PFSK-1 (cell line): ENCODE measurements around the gene NDUFC2.

Experiments used
- FOXP2 ChIP-seq: optimal IDR thresholded peaks from 2 replicates; pipeline ENCODE3; 2011; ENCODE audit warnings: borderline replicate concordance, control low read depth, inconsistent platforms; ENCODE audit not compliant: insufficient read depth; ENCODE audit errors: extremely low read length, extremely low read depth
- POLR2AphosphoS5 ChIP-seq: IDR thresholded peaks from 2 replicates; pipeline ENCODE4 v1.6.1; 2012; ENCODE audit warnings: low read depth, mild to moderate bottlenecking, control low read depth, low read length, moderate library complexity
- REST ChIP-seq, 2 experiments: IDR thresholded peaks; 2 replicates each; pipeline versions ENCODE4 v1.6.1 to v1.8.0; 2011 to 2012; ENCODE audit warnings: low read depth in 2 of 2, low read length in 2 of 2, control low read depth in 1 of 2, inconsistent platforms in 1 of 2, mild to moderate bottlenecking in 1 of 2, moderate library complexity in 1 of 2; ENCODE audit not compliant: insufficient read depth in 1 of 2
- SIN3A ChIP-seq: IDR thresholded peaks from 2 replicates; pipeline ENCODE4 v1.6.1; 2012; ENCODE audit warnings: mild to moderate bottlenecking, low read length, moderate library complexity, borderline replicate concordance; ENCODE audit not compliant: insufficient read depth
- TAF1 ChIP-seq: IDR thresholded peaks from 2 replicates; pipeline ENCODE4 v1.6.1; 2012; ENCODE audit warnings: low read length, control low read depth, borderline replicate concordance; ENCODE audit not compliant: insufficient read depth

GRCh38 chr11:78057462-78058055, 22.1 kb downstream of the NDUFC2 start:
- TF ChIP-seq SIN3A (no peak), TAF1 (no peak), POLR2AphosphoS5 (no peak), REST (IDR thresholded peaks at IDR 0.05; ENCODE audit: insufficient read depth in 1 of 2, low read depth in 2 of 2, low read length in 2 of 2) (no peak), FOXP2 (no peak)
